Measurements from ENCODE around the gene PTPRM.

Gene PTPRM

GRCh38 chr18:7982216-7982615 is 415.1 kb downstream of the PTPRM start:
- Histone ChIP-seq H2AFZ (ENCODE audit: low read depth, low read length, severe bottlenecking) (no peak overlapping the region), H3F3A (ENCODE audit: insufficient read depth) (no peaks in the 10 kb centered on the region), H3K9ac (ENCODE audit: low read length) (no peak overlapping the region), H4K20me1 (ENCODE audit: low read depth, low read length) (no peaks in the 10 kb centered on the region), H3K27me3 (ENCODE audit: low read length) (no peaks in the 10 kb centered on the region), H3K9me3 (ENCODE audit: insufficient read depth, low read length) (no peaks in the 10 kb centered on the region), H3K36me3 (ENCODE audit: low read length) (no peaks in the 10 kb centered on the region), H3K27ac (ENCODE audit: low read depth, low read length) (no peak overlapping the region), H3K9me2 (replicated peaks; ENCODE audit: insufficient read depth, low read length) (no peaks in the 10 kb centered on the region), H3K79me2 (ENCODE audit: insufficient read depth, low read length) (no peaks in the 10 kb centered on the region), H3K4me3 (ENCODE audit: insufficient read depth, low read length, poor library complexity, severe bottlenecking) (no peak overlapping the region), H3K4me2 (ENCODE audit: low read depth, low read length, poor library complexity, severe bottlenecking) (no peak overlapping the region)
- TF ChIP-seq CTCF (IDR thresholded peaks at IDR 0.05; ENCODE audit: insufficient read depth, low read length, poor library complexity, severe bottlenecking) (no peak), EZH2phosphoT487 (conservative IDR thresholded peaks at IDR 0.05; ENCODE audit: low read length) (no peak)

GRCh38 chr18:7987284-7987976 is 420.3 kb downstream of the PTPRM start:
- Histone ChIP-seq H3K27me3 (ENCODE audit: low read length) (no peaks in the 10 kb centered on the region), H3K27ac (ENCODE audit: low read depth, low read length) (no peak overlapping the region), H4K20me1 (ENCODE audit: low read depth, low read length) (no peaks in the 10 kb centered on the region), H3K79me2 (ENCODE audit: insufficient read depth, low read length) (no peaks in the 10 kb centered on the region), H3K4me2 (ENCODE audit: low read depth, low read length, poor library complexity, severe bottlenecking) (no peak overlapping the region), H3F3A (ENCODE audit: insufficient read depth) (no peaks in the 10 kb centered on the region), H3K9ac (ENCODE audit: low read length) (no peak overlapping the region), H3K9me3 (ENCODE audit: insufficient read depth, low read length) (no peaks in the 10 kb centered on the region), H3K36me3 (ENCODE audit: low read length) (no peaks in the 10 kb centered on the region), H2AFZ (ENCODE audit: low read depth, low read length, severe bottlenecking) (no peak overlapping the region), H3K9me2 (replicated peaks; ENCODE audit: insufficient read depth, low read length) (no peaks in the 10 kb centered on the region), H3K4me3 (ENCODE audit: insufficient read depth, low read length, poor library complexity, severe bottlenecking) (no peak overlapping the region)
- TF ChIP-seq EZH2phosphoT487 (conservative IDR thresholded peaks at IDR 0.05; ENCODE audit: low read length) (no peak), CTCF (IDR thresholded peaks at IDR 0.05; ENCODE audit: insufficient read depth, low read length, poor library complexity, severe bottlenecking) (no peak)

- Histone ChIP-seq H3K9me2 (replicated peaks; ENCODE audit: insufficient read depth, low read length) (no peaks in the 10 kb centered on the region), H4K20me1 (ENCODE audit: low read depth, low read length) (no peaks in the 10 kb centered on the region), H3K36me3 (ENCODE audit: low read length) (no peaks in the 10 kb centered on the region), H3K79me2 (ENCODE audit: insufficient read depth, low read length) (no peaks in the 10 kb centered on the region), H3K9me3 (ENCODE audit: insufficient read depth, low read length) (no peaks in the 10 kb centered on the region), H3K27ac (ENCODE audit: low read depth, low read length) (no peak overlapping the region), H3K4me3 (ENCODE audit: insufficient read depth, low read length, poor library complexity, severe bottlenecking) (no peak overlapping the region), H3F3A (ENCODE audit: insufficient read depth) (no peaks in the 10 kb centered on the region), H3K4me2 (ENCODE audit: low read depth, low read length, poor library complexity, severe bottlenecking) (no peak overlapping the region), H3K27me3 (ENCODE audit: low read length) (no peaks in the 10 kb centered on the region), H2AFZ (ENCODE audit: low read depth, low read length, severe bottlenecking) (no peak overlapping the region), H3K9ac (ENCODE audit: low read length) (no peak overlapping the region)
- no peak for TF ChIP-seq EZH2phosphoT487 (conservative IDR thresholded peaks at IDR 0.05; ENCODE audit: low read length)
- no peak for TF ChIP-seq CTCF (IDR thresholded peaks at IDR 0.05; ENCODE audit: insufficient read depth, low read length, poor library complexity, severe bottlenecking)
Observed at GRCh38 chr18:7990670-7991069, 423.6 kb downstream of the PTPRM start.

Data from SU-DHL-6 (cell line).